ENCODE data around the gene SHISA6. TPM values are rescaled to one million over a fixed set of nuclear protein-coding genes. Genes with fewer than 3 reads are reported as not detected.

The SHISA6 gene
- total and polyA plus RNA-seq, 8 donors = 0.16 to 1.3 (median 0.40) TPM

- 60 to 62% methylated on average over 2 of the region's 2 CpGs for WGBS, 2 donors
- H3K4me3 ChIP-seq = no peak overlapping the region
- ATAC-seq (no peak), FAIRE-seq (no peak), DNase-seq (no peak)
- H3K36me3 ChIP-seq = no peaks in the 10 kb centered on the region
- H3K4me1 ChIP-seq = no peaks in the 10 kb centered on the region
- intact Hi-C loops (cut with DNase I) = no loop called here
- H3K9me3 ChIP-seq = no peaks in the 10 kb centered on the region
- H3K27ac ChIP-seq = no peak overlapping the region
- H3K27me3 ChIP-seq = no peaks in the 10 kb centered on the region
- no peak for TF ChIP-seq CTCF (IDR thresholded peaks at IDR 0.05)
These were observed 146.6 kb downstream of the SHISA6 start for GRCh38 chr17:11387610-11388009.

GRCh38 chr17:11388054-11388453 lies 147.0 kb downstream of the SHISA6 start:
- H3K27ac ChIP-seq = no peak overlapping the region
- H3K27me3 ChIP-seq = no peaks in the 10 kb centered on the region
- no peak for ATAC-seq
- no peak overlapping the region for H3K4me3 ChIP-seq
- TF ChIP-seq CTCF (IDR thresholded peaks at IDR 0.05) = no peak
- WGBS, 2 donors = 27 to 34% methylated on average over 6 of the region's 6 CpGs
- H3K4me1 ChIP-seq = no peaks in the 10 kb centered on the region
- no peak for FAIRE-seq
- no peaks in the 10 kb centered on the region for H3K36me3 ChIP-seq
- intact Hi-C loops (cut with DNase I) = no loop called here
- DNase-seq = no peak
- H3K9me3 ChIP-seq = no peaks in the 10 kb centered on the region

GRCh38 chr17:11389583-11389982 lies 148.6 kb downstream of the SHISA6 start:
- ATAC-seq = no peak
- H3K4me3 ChIP-seq = no peak overlapping the region
- H3K4me1 ChIP-seq = no peaks in the 10 kb centered on the region
- no peak for DNase-seq
- WGBS, 2 donors = 47 to 69% methylated on average over 2 of the region's 2 CpGs
- H3K36me3 ChIP-seq = no peaks in the 10 kb centered on the region
- no peaks in the 10 kb centered on the region for H3K9me3 ChIP-seq
- no peak overlapping the region for H3K27ac ChIP-seq
- no peak for TF ChIP-seq CTCF (IDR thresholded peaks at IDR 0.05)
- H3K27me3 ChIP-seq = no peaks in the 10 kb centered on the region
- intact Hi-C loops (cut with DNase I) = no loop called here
- FAIRE-seq = no peak

- no peak overlapping the region for H3K4me3 ChIP-seq
- intact Hi-C loops (cut with DNase I) = no loop called here
- 34 to 43% methylated on average over 4 of the region's 4 CpGs for WGBS, 2 donors
- DNase-seq (peak in 3 of 6 donors; percentile 16 to 37 (median 28)), ATAC-seq (peak in 3 of 4 donors; percentile 71 to 91 (median 85)), FAIRE-seq (no peak)
- no peaks in the 10 kb centered on the region for H3K4me1 ChIP-seq
- H3K9me3 ChIP-seq = no peaks in the 10 kb centered on the region
- H3K36me3 ChIP-seq = no peaks in the 10 kb centered on the region
- H3K27me3 ChIP-seq = no peaks in the 10 kb centered on the region
- H3K27ac ChIP-seq = no peak overlapping the region
- TF ChIP-seq CTCF (IDR thresholded peaks at IDR 0.05) = peak in 2 of 4 donors; percentile 32 to 35
These were observed 150.1 kb downstream of the SHISA6 start for GRCh38 chr17:11391134-11391533.

GRCh38 chr17:11404431-11405276 lies 163.6 kb downstream of the SHISA6 start:
- no peak overlapping the region for H3K27ac ChIP-seq
- no peak for FAIRE-seq
- DNase-seq = peak in 3 of 6 donors; percentile 6 to 27 (median 14)
- intact Hi-C loops (cut with DNase I) = no loop called here
- no peaks in the 10 kb centered on the region for H3K9me3 ChIP-seq
- peak; percentile 64 to 91 (median 68) for ATAC-seq
- TF ChIP-seq CTCF (IDR thresholded peaks at IDR 0.05) = no peak
- 59 to 62% methylated on average over 8 of the region's 8 CpGs for WGBS, 2 donors
- no peak overlapping the region for H3K4me3 ChIP-seq
- H3K4me1 ChIP-seq = no peaks in the 10 kb centered on the region
- no peaks in the 10 kb centered on the region for H3K36me3 ChIP-seq
- no peaks in the 10 kb centered on the region for H3K27me3 ChIP-seq
